GM23338 (cell line): ENCODE results near the gene CCDC3. TPM values are rescaled to one million over a fixed set of nuclear protein-coding genes. Genes with fewer than 3 reads are reported as not detected.

Experiments used
- ATAC-seq: fragments of 200-7000 bp; cut with Tn5 transposase; 3 replicates; pipeline ENCODE4 v1.9.1; 2020
- DNase-seq: peaks from one replicate; pipeline ENCODE4 v3.0.0-alpha.2; 2015; ENCODE audit warnings: low spot score
- H2AFZ ChIP-seq: fragments of 200-600 bp; sonication (generic); 2 replicates; pipeline ENCODE4 v1.8.0; 2016; ENCODE audit warnings: antibody characterized with exemption, mild to moderate bottlenecking, moderate library complexity
- H3F3A ChIP-seq: fragments of 200-600 bp; sonication (generic); replicated peaks from 2 replicates; pipeline ENCODE4 v1.8.0; 2017; ENCODE audit warnings: antibody characterized with exemption, mixed run types, low read depth
- H3K27ac ChIP-seq: fragments of 200-600 bp; sonication (generic); 2 replicates; pipeline ENCODE4 v1.6.1; 2016; ENCODE audit warnings: low read depth
- H3K27me3 ChIP-seq: fragments of 200-600 bp; sonication (generic); 2 replicates; pipeline ENCODE4 v1.8.0; 2016; ENCODE audit warnings: mild to moderate bottlenecking, mixed run types, moderate library complexity; ENCODE audit not compliant: insufficient read depth
- H3K36me3 ChIP-seq: fragments of 200-600 bp; sonication (generic); 2 replicates; pipeline ENCODE4 v1.8.0; 2016; ENCODE audit warnings: mild to moderate bottlenecking; ENCODE audit not compliant: insufficient read depth
- H3K4me1 ChIP-seq: fragments of 200-600 bp; sonication (generic); 2 replicates; pipeline ENCODE4 v1.8.0; 2016; ENCODE audit warnings: mild to moderate bottlenecking, moderate library complexity; ENCODE audit not compliant: insufficient read depth
- H3K4me2 ChIP-seq: fragments of 200-600 bp; sonication (generic); 2 replicates; pipeline ENCODE4 v1.7.1; 2017; ENCODE audit warnings: mixed run types
- H3K4me3 ChIP-seq: fragments of 200-600 bp; sonication (generic); 2 replicates; pipeline ENCODE4 v1.6.1; 2016; ENCODE audit warnings: mixed run types
- H3K79me2 ChIP-seq: fragments of 200-600 bp; sonication (generic); replicated peaks from 2 replicates; pipeline ENCODE4 v1.8.0; 2017; ENCODE audit warnings: mild to moderate bottlenecking; ENCODE audit not compliant: insufficient read depth
- H3K9me2 ChIP-seq: fragments of 200-600 bp; sonication (generic); 2 replicates; pipeline ENCODE4 v1.8.0; 2017; ENCODE audit not compliant: insufficient read depth
- H4K20me1 ChIP-seq: fragments of 200-600 bp; sonication (generic); replicated peaks from 2 replicates; pipeline ENCODE4 v1.8.0; 2017; ENCODE audit warnings: mild to moderate bottlenecking; ENCODE audit not compliant: insufficient read depth
- H3K27ac Mint-ChIP-seq: 2 replicates; pipeline ENCODE4 v1.8.0; 2020; ENCODE audit warnings: inconsistent platforms, mild to moderate bottlenecking, moderate library complexity, mixed read lengths
- H3K27me3 Mint-ChIP-seq: 3 replicates; pipeline ENCODE4 v1.8.0; 2022; ENCODE audit warnings: low read depth, mild to moderate bottlenecking, moderate library complexity, mixed read lengths, inconsistent platforms; ENCODE audit not compliant: insufficient read depth, poor library complexity
- H3K36me3 Mint-ChIP-seq: 3 replicates; pipeline ENCODE4 v1.8.0; 2021; ENCODE audit warnings: low read depth, mild to moderate bottlenecking, inconsistent platforms, moderate library complexity, mixed read lengths
- H3K4me1 Mint-ChIP-seq: 3 replicates; pipeline ENCODE4 v1.8.0; 2020; ENCODE audit warnings: mild to moderate bottlenecking, inconsistent platforms, mixed read lengths
- H3K4me3 Mint-ChIP-seq: 3 replicates; pipeline ENCODE4 v1.8.0; 2021; ENCODE audit warnings: moderate library complexity, mild to moderate bottlenecking, inconsistent platforms, mixed read lengths
- H3K9me3 Mint-ChIP-seq: 3 replicates; pipeline ENCODE4 v1.8.0; 2020; ENCODE audit warnings: moderate library complexity, mild to moderate bottlenecking, inconsistent platforms, mixed read lengths
- CREB1 ChIP-seq: fragments of 250-450 bp; sonication (Bioruptor Pico); IDR thresholded peaks from 2 replicates; pipeline ENCODE4 v1.5.0; 2020; ENCODE audit warnings: low read depth, mild to moderate bottlenecking, moderate library complexity
- NANOG ChIP-seq: IDR thresholded peaks from 2 replicates; pipeline ENCODE4 v1.6.1; 2016; ENCODE audit warnings: antibody characterized with exemption, borderline replicate concordance
- STAT1 ChIP-seq: IDR thresholded peaks from one replicate; pipeline ENCODE4 v1.6.1; 2016; ENCODE audit warnings: antibody characterized with exemption; ENCODE audit not compliant: unreplicated experiment
- ZNF114 ChIP-seq: fragments of 250-450 bp; sonication (Bioruptor Pico); IDR thresholded peaks from 2 replicates; pipeline ENCODE4 v1.5.0; 2020; ENCODE audit warnings: mild to moderate bottlenecking, moderate library complexity
- polyA plus RNA-seq: library from polyadenylated mRNA; unstranded; fragments of >200 nt; fragmentation: Nextera tagmentation; extraction: Ambion mirVana; gene quantifications from 2 replicates; pipeline ENCODE4 v1.2.1, GENCODE V29; 2016
- total RNA-seq: library from RNA; depleted of rRNA; stranded (reverse); fragments of >200 nt; shearing (Covaris generic); gene quantifications from 2 replicates; pipeline ENCODE4 v1.2.3, GENCODE V29; 2014
- TF ChIP-seq, protein P1 (sequence below): fragments of 250-450 bp; sonication (Bioruptor Pico); IDR thresholded peaks from 2 replicates; pipeline ENCODE4 v1.5.0; 2020; ENCODE audit warnings: mild to moderate bottlenecking, moderate library complexity
- TF ChIP-seq, protein P2 (sequence below), 2 experiments: fragments of 200-600 bp in 1 of 2; sonication (generic) in 1 of 2; conservative IDR thresholded peaks; 2 replicates each; pipeline versions ENCODE4 v1.5.1 to v1.6.1; 2016 to 2017; ENCODE audit warnings: antibody characterized with exemption in 2 of 2, low read depth in 2 of 2, mild to moderate bottlenecking in 2 of 2, moderate library complexity in 1 of 2

Gene CCDC3
- total and polyA plus RNA-seq, 2 experiments from 2014 or later, result 1.4 to 5.2 TPM

DNA sequence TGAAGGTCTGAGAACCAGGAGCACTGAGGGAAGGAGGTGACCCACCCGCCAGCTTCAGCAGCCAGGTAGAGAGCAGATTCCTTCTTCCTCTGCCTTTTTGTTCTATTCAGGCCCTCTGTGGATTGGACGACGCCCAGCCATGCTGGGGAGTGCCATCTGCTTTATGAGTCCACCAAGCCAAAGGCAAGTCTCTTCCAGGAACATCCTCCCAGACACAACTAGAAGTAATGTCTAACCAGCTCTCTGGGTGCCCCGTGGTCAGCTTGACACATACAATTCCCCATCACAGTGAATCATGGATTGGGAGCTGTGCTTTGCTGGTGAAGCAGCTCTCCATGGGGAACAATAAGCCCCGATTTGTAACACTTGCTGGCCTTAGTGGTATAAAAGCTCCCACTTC lies 125.2 kb downstream of the CCDC3 start:
- Mint-ChIP-seq H3K27ac (no peak overlapping the region), H3K9me3 (no peaks in the 10 kb centered on the region), H3K4me1 (no peaks in the 10 kb centered on the region), H3K4me3 (no peak overlapping the region), H3K36me3 (no peaks in the 10 kb centered on the region), H3K27me3 (peaks cover 8% of the 10 kb centered on the region)
- TF ChIP-seq ZNF114, result no peak
- Histone ChIP-seq H3K4me1 (no peaks in the 10 kb centered on the region), H3K27ac (no peak overlapping the region), H3K27me3 (no peaks in the 10 kb centered on the region), H3K4me2 (no peak overlapping the region), H3K79me2 (no peaks in the 10 kb centered on the region), H2AFZ (no peak overlapping the region), H3K36me3 (no peaks in the 10 kb centered on the region), H3K4me3 (no peak overlapping the region), H3F3A (no peaks in the 10 kb centered on the region), H3K9me2 (no peaks in the 10 kb centered on the region), H4K20me1 (no peaks in the 10 kb centered on the region)
- DNase-seq (no peak), ATAC-seq (no peak)

DNA sequence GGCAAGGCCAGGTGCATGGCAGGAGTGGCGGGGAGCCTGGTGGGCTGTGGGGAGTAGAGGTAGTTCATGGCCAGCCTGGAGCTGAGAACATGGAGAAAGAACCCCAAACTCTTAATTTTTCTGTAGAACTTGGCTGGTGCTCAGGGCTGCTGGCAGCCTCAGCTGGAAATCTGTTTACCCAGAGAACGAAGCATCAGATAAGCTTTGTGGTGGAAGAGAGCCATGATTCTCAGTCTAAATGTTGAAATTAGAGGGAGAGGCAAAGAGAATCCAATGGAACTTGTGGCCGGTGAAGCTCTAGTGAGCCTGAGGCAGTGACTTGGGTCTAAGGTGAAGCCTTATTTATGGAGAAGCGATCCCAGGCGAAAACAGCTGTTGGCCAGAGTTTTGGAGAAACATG lies 126.4 kb downstream of the CCDC3 start:
- no peaks in the 10 kb centered on the region for H3K9me3 Mint-ChIP-seq

More for the DNA sequence above, 126.4 kb downstream of the CCDC3 start:
- H3K4me1 Mint-ChIP-seq, result no peaks in the 10 kb centered on the region
- H3K36me3 ChIP-seq, result no peaks in the 10 kb centered on the region
- no peaks in the 10 kb centered on the region for H4K20me1 ChIP-seq
- no peaks in the 10 kb centered on the region for H3F3A ChIP-seq
- DNase-seq (no peak), ATAC-seq (no peak)
- H3K4me1 ChIP-seq, result no peaks in the 10 kb centered on the region
- TF ChIP-seq STAT1 (no peak), CREB1 (CRISPR knock-in tag) (no peak), NANOG (no peak)
- TF ChIP-seq, protein P1, sequence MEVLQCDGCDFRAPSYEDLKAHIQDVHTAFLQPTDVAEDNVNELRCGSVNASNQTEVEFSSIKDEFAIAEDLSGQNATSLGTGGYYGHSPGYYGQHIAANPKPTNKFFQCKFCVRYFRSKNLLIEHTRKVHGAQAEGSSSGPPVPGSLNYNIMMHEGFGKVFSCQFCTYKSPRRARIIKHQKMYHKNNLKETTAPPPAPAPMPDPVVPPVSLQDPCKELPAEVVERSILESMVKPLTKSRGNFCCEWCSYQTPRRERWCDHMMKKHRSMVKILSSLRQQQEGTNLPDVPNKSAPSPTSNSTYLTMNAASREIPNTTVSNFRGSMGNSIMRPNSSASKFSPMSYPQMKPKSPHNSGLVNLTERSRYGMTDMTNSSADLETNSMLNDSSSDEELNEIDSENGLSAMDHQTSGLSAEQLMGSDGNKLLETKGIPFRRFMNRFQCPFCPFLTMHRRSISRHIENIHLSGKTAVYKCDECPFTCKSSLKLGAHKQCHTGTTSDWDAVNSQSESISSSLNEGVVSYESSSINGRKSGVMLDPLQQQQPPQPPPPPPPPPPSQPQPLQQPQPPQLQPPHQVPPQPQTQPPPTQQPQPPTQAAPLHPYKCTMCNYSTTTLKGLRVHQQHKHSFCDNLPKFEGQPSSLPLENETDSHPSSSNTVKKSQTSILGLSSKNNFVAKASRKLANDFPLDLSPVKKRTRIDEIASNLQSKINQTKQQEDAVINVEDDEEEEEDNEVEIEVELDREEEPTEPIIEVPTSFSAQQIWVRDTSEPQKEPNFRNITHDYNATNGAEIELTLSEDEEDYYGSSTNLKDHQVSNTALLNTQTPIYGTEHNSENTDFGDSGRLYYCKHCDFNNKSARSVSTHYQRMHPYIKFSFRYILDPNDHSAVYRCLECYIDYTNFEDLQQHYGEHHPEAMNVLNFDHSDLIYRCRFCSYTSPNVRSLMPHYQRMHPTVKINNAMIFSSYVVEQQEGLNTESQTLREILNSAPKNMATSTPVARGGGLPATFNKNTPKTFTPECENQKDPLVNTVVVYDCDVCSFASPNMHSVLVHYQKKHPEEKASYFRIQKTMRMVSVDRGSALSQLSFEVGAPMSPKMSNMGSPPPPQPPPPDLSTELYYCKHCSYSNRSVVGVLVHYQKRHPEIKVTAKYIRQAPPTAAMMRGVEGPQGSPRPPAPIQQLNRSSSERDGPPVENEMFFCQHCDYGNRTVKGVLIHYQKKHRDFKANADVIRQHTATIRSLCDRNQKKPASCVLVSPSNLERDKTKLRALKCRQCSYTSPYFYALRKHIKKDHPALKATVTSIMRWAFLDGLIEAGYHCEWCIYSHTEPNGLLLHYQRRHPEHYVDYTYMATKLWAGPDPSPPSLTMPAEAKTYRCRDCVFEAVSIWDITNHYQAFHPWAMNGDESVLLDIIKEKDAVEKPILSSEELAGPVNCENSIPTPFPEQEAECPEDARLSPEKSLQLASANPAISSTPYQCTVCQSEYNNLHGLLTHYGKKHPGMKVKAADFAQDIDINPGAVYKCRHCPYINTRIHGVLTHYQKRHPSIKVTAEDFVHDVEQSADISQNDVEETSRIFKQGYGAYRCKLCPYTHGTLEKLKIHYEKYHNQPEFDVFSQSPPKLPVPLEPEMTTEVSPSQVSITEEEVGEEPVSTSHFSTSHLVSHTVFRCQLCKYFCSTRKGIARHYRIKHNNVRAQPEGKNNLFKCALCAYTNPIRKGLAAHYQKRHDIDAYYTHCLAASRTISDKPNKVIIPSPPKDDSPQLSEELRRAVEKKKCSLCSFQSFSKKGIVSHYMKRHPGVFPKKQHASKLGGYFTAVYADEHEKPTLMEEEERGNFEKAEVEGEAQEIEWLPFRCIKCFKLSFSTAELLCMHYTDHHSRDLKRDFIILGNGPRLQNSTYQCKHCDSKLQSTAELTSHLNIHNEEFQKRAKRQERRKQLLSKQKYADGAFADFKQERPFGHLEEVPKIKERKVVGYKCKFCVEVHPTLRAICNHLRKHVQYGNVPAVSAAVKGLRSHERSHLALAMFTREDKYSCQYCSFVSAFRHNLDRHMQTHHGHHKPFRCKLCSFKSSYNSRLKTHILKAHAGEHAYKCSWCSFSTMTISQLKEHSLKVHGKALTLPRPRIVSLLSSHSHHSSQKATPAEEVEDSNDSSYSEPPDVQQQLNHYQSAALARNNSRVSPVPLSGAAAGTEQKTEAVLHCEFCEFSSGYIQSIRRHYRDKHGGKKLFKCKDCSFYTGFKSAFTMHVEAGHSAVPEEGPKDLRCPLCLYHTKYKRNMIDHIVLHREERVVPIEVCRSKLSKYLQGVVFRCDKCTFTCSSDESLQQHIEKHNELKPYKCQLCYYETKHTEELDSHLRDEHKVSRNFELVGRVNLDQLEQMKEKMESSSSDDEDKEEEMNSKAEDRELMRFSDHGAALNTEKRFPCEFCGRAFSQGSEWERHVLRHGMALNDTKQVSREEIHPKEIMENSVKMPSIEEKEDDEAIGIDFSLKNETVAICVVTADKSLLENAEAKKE (CRISPR knock-in tag), result no peak
- TF ChIP-seq, protein P2, sequence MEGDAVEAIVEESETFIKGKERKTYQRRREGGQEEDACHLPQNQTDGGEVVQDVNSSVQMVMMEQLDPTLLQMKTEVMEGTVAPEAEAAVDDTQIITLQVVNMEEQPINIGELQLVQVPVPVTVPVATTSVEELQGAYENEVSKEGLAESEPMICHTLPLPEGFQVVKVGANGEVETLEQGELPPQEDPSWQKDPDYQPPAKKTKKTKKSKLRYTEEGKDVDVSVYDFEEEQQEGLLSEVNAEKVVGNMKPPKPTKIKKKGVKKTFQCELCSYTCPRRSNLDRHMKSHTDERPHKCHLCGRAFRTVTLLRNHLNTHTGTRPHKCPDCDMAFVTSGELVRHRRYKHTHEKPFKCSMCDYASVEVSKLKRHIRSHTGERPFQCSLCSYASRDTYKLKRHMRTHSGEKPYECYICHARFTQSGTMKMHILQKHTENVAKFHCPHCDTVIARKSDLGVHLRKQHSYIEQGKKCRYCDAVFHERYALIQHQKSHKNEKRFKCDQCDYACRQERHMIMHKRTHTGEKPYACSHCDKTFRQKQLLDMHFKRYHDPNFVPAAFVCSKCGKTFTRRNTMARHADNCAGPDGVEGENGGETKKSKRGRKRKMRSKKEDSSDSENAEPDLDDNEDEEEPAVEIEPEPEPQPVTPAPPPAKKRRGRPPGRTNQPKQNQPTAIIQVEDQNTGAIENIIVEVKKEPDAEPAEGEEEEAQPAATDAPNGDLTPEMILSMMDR (conservative IDR thresholded peaks at IDR 0.05; ENCODE audit: low read depth in 2 of 2), result no peak
- no peak overlapping the region for H3K27ac ChIP-seq
- H3K79me2 ChIP-seq, result no peaks in the 10 kb centered on the region
- peaks cover 8% of the 10 kb centered on the region for H3K27me3 Mint-ChIP-seq
- H3K4me2 ChIP-seq, result no peak overlapping the region
- no peaks in the 10 kb centered on the region for H3K36me3 Mint-ChIP-seq
- H3K4me3 Mint-ChIP-seq, result no peak overlapping the region
- no peak overlapping the region; the same call in 1 of the 2 replicates for H2AFZ ChIP-seq
- no peak overlapping the region for H3K27ac Mint-ChIP-seq
- H3K27me3 ChIP-seq, result no peaks in the 10 kb centered on the region
- H3K9me2 ChIP-seq, result no peaks in the 10 kb centered on the region
- no peak overlapping the region for H3K4me3 ChIP-seq
